ENCODE measurements around the gene PEX5L.
"Not testable (repeated sequence)": the region's sequence is repeated elsewhere in the genome, so short reads cannot be mapped to it uniquely, and the experiment has no call there.

PEX5L gene, protein sequence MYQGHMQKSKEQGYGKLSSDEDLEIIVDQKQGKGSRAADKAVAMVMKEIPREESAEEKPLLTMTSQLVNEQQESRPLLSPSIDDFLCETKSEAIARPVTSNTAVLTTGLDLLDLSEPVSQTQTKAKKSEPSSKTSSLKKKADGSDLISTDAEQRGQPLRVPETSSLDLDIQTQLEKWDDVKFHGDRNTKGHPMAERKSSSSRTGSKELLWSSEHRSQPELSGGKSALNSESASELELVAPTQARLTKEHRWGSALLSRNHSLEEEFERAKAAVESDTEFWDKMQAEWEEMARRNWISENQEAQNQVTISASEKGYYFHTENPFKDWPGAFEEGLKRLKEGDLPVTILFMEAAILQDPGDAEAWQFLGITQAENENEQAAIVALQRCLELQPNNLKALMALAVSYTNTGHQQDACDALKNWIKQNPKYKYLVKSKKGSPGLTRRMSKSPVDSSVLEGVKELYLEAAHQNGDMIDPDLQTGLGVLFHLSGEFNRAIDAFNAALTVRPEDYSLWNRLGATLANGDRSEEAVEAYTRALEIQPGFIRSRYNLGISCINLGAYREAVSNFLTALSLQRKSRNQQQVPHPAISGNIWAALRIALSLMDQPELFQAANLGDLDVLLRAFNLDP

DNA sequence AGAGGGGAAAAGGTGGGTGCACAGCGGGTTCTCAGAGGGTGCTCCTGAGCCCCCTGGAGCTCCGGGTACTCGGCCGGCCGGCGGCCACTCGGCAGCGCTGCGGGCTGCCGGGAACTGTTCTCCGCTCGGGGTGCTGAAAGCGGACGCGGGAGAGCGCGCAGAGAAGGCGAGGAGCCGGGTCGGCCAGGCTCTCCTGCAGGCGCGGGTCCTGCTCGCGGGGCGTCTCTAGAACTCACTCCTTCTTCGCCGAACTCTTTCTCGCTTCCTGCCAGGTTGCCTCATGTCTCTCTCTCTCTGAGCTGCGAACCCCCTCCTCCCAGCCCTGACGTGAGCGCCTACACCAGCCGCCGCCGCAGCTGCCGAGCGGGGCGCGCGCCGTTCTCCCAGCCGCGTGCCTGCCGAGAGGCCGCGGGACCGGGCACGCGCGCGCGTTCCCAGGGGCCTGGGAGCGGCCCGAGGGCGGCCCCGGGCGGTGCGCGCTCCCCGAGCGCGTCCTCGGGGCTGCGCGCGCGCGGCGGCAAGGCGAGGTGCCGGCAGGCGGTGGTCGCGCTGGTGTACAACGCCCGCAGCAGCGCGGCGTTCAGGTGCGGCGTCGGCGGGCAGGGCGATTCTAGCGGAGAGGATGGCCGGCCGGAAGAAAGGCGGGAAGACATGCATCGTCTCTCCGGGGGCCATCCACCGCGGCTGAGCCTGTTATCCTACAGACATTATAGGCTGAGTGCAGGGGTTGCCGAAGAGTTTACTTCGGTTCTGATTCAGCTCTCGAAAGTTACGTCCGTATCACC is at the start of gene PEX5L:
PEX5L (minus strand) TSS at position 267 of the 785 bp plus-strand sequence. CDS start 338 bp downstream, outside the sequence.
- peak; percentile 16 for DNase-seq

DNA sequence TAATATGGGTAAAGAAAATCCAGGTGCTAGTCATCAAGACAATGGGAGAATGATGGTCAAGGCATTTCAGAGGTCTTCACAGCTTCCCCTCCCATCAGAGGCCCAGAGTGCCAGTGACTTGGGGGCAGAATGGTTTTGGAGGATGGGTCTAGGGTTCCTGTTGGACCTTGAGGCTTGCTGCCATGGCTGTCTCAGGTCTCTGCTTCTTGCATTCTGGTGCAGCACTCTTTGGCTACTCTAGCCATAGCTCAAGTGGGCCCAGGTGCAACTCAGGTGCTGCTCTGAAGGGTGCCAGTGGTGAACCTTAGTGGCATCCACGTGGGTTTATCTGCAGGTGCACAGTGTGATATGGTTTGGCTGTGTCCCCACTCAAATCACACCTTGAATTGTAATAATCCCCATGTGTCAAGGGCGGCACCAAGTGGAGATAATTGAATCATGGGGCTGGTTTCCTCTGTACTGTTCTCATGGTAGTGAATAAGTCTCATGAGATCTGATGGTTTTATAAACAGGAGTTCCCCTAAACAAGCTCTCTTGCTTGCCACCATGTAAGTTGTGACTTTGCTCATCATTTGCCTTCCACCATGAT is 48.5 kb upstream of the PEX5L start:
- DNase-seq, result no peak

DNA sequence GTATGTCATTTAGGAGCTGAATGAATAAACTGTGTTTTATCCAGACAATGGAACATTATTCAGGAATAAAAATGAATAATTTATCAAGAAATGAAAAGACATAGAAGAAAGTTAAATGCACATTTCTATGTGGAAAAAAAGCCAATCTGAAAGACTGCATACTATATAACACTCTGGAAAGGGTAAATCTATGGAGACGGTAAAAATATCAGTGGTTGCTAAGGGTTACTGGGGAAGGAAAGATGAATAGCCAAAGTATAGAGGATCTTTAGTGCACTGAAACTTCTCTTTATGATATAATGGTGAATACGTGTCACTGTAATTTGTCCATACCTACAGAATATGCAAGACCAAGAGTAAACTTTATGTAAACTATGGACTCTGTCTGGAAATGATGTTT is 46.0 kb upstream of the PEX5L start:
- DNase-seq, result no peak

DNA sequence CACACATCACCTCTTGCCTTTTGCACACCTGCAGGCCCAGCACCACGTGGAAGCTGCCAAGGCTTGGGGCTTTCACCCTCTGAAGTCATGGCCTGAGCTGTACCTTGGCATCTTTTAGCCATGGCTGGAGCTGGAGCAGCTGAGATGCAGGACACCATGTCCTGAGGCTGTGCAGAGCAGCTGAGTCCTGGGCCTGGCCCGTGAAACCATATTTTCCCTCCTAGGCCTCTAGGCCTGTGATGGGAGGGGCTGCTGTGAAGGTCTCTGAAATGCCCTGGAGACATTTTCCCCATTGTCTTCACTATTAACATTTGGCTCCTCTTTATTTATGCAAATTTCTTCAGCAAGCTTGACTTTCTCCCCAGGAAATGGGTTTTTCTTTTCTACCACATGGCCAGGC is 41.9 kb upstream of the PEX5L start:
- DNase-seq, result no peak

DNA sequence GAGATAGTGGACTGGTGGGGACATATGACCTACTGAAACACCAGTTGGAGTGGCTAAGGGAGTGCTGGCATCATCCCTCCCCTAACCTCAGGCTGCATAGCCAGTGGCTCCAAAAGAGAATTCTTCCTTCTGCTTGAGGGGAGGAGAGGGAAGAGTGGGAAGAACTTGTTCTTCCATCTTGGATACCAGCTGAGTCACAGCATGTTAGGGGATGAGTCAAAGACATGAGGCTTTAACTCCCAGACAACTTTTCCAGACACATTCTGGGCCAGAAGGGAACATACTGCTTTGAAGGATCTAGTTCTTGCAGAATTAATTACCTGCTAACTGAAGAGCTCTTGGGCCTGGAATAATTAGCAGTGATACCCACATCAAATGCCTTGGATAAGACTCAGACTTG is 36.8 kb upstream of the PEX5L start:
- no peak for DNase-seq

DNA sequence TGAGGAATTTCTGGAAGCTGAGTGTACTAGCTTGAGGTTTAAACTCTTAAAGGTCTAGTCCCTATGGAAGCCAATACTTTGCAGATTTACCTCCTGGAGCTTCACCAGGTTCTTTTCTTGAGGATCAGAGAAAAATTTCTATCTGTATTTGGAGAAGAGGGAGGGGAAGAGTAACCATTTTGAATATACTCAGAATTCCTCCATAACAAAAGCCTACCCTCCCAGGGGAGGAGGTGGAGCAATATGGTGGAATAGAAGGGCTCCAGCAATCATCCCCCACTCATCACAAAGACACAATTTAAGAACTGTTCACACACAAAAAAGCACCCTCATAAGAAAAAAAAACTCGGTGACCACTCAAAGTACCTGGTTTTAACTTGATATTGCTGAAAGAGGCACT is 36.0 kb upstream of the PEX5L start:
- DNase-seq, result no peak

DNA sequence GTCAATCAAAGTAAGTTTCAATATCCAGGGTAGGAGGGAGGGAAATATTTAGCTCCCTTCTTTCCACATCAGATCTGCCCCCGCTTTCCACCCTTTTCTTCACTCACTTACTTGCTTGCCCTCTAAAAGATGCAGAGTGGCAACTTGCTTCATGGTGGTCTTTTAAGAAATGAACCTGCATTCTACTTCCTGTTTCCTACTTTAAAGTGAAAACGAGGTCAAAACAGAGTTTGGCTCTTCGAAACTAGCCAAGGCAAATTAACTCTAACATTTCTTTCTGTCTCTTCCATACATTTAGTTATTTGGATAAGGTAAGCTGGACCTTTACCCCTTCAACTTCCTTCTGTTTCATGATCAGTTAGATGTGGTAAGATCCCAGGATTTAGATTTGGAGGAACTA is 34.2 kb upstream of the PEX5L start:
- DNase-seq, result no peak

DNA sequence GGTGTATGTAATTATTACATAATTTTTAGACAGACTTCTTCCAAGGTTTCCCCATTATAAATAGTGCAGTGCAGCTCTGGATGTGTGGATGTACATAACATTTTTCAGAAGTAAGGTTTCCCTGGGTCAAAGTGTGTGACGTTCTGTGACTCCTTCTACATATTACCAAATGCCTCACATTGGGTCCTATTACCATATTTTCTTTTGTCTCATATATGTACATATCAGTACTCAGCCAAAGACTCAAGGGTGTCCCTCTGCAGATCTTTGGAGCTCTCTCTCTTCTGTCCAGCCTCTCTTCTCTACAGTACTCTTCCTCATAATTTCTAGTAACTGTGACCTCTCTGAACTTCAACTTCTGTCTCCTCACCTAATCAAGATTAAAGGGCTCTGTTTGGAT is 31.3 kb upstream of the PEX5L start:
- no peak for DNase-seq

DNA sequence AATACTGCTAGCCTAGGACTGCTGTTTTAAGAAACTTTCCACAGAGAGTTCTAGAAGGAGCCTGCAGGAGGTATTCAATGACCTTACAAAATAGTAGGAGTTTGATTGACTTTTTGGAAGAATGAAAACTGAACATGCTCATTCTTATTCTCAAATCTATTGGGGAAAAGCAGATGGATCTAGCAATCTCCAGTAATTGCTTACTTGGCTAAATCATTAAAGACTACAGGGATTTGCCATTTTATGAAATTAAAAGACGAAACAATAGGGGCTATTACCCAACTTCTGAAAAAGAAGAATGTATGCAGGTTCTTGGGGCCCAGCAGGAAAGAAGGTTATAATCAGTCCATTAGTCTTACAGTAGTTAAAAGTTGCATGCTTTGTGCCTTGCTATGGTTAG is 29.9 kb upstream of the PEX5L start:
- DNase-seq, result no peak

DNA sequence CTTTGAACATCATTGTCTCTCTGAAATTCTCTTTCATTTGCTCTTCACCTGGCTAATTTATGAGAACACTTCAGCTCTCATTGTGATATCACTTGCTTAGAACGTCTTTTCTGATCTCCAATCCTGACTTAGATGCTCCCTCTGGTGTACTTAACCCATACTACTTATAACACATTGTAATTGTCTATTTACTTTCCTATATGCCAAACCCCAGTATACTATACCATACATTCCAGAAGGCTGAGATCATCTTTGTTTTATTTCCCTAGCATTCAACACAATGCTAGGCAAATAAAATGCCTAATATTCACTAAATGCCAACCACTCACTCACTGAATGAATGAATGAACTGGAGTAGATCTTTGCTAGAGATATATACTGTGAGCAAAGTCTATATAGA is 27.0 kb upstream of the PEX5L start:
- DNase-seq, result no peak

DNA sequence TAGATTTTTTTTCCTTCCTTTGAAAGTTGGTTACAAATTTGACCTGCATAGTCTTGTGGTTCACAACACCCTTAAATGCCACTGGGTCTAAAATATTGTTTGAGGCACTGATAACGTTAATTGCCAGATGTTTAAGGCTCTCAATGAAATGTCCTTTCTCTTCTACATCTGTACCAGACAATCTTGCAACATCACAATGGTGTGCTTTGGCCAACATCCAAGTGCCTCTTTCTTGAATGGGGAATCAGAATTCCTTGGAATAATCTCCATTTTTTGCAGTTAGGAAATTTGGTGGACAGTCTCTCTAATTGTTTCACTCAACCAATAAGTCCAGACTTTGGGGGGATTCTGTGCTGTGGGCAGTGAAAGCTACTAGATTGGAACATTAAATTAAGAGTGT is 26.0 kb upstream of the PEX5L start:
- DNase-seq, result no peak

DNA sequence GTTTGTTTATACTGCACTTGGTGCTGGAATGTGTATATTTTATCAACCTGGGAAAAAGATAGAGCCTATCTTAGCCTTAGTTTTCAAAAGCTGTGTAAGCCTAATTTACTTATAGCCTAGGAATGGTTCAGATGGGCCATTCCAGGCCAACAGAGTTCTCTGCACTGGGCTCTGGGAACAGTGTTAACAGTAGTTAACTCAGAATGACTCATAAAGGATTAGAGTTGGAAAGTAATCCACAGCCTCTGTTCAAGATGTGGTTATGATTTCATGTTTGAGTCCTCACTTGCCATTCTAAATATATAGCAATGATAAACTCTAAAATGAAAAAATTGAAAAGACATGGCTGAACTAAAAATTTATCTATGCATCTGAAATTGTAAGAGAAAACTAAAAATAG is 22.6 kb upstream of the PEX5L start:
- DNase-seq, result no peak

DNA sequence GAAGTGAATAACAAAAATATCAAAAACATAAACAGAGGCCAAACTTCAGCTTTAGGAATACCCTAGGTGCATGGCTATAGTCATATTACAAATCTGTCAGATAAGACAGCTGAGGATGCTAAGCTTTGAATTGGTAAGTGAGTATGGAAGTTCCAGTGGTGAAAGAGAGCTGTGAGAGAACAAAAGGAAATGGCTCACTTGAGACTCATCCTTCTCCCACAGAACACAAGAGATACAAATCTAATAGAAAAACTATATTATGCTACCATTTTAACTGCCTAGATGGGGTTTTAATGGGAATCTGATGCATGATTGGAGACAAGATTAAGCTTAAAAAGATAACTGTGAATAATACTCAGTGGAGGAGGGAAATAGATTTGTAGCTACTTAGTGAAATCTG is 21.5 kb upstream of the PEX5L start:
- no peak for DNase-seq

DNA sequence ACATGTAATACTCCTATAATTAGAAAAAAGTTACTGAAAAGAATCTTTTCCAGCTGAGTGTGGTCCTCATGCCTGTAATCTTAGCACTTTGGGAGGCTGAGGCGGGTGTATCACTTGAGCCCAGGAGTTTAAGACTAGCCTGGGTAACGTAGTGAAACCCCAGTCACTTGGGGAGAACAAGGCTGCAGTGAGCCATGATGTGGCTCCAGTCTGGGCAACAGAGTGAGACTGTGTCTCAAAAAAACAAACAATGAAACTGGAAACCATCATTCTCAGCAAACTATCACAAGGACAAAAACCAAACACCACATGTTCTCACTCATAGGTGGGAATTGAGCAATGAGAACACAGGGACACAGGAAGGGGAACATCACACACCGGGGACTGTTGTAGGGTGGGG is 18.9 kb upstream of the PEX5L start:
- not testable (repeated sequence) for DNase-seq

DNA sequence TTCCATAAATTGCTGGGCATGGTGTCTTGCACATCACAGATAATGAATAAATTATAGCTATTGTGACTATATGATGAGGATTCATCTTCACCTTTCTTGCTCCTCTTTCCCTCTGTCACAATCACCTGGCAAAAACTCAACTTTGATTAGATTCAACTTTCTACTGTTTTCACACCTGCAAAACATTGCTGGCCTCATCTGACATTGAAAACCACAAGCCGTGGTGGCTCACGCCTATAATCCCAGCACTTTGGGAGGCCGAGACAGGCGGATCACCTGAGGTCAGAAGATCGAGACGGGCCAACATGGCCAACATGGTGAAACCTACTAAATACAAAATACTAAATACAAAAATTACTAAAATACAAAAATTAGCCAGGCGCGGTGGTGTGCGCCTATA is 12.7 kb upstream of the PEX5L start:
- DNase-seq, result no peak

DNA sequence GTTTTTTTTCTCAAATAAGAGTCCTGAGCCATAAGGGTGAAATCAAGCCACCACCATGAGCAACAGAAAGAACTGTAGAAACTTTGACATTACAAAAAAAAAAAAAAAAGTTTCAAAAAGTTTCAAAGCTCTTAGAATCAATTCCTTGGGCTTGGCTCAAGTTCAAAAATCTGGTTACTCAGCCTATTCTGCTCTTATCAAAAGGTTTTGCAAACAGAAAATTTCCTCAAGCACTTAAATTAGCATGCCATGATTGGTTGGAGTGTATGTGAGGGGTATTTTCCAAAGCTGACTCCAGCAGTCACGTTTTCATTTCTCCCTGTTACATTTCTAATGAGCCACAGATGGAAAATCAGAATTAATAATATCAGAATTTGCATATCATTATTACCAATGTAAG is 12.1 kb upstream of the PEX5L start:
- no peak for DNase-seq

DNA sequence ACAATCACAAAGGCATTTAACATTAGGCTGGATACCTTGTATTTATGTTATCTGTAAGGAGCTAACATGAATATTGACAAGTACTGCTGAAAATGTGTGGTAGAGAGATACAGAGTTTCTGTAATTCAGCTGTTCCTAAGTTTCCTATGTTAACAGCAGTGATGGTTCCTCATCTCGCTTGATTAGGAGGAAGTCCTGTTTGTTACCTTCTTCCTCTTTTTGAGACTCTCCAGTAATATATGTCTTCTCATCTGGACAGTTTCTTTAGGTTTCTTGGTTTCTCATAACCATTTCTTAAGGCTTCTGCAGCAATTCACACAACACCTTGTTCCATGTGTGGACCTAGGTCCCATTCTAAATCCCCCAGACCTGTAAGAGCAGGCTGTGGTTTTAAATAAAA is 11.4 kb upstream of the PEX5L start:
- DNase-seq, result no peak

DNA sequence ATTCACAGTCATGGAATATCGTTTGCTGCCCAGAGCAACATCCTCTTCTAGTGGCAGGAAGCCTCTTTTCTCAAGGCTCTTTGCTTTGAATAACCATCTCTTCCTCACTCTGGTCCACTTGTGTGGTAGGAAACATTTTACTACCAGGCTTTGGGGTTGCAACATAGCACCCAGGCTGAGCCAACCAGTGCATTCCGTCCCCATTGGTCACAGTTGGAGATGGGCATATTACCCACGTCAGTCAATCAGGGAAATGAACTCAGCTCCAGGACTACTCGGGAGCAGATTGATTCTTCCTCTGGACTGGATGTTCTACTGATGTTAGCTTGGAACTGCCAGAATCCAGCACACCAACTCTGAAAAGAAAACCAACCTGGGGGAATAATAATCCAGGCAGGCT is 4.2 kb upstream of the PEX5L start:
- DNase-seq, result no peak

DNA sequence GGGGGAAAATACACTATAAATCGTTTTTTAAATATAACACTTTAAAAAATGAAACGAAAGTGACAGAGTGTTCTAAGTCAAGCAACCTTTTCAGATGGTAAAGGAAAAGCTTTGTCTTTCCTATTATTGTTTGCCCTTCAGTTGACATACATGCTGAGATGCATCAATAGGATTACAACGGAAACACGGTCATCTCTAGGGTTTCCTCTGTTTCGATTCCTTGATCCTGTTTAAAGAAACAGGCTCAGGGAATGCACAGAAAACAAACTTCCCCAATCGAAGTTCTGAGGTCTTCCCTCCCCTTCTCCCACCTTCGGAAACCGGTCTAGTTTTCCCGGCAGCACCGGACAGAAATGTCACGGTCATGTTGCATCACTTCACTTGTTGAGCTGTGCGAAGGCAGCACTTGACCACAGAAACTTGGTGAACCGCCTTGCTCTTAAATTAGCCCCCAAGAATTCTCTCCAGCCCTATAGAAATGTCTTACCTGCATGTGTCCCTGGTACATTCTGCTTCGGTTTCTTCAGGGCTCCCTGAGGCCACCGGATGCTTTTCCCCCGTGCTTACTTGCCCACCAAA is 556 bp downstream of the PEX5L start:
- no peak for DNase-seq

DNA sequence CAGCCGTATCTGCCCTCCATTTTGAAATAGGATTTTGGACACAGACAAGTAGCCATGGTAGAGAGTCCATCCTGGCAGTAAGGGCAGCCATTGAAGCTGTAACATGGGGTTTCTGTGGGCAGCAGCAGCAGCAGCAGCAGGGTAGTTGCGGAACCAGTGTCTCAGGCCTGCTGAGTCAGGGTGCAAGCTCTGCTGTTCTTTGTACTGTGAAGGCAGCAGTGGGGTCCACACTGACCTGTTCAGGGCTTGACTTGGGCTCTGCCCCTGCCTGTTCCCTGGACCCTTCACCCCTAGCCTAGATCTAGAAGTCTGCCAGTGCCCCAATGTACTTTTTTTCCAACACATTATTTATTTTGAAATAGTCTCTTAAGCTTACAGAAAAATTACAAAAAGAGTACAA is 9.7 kb downstream of the PEX5L start:
- no peak for DNase-seq

DNA sequence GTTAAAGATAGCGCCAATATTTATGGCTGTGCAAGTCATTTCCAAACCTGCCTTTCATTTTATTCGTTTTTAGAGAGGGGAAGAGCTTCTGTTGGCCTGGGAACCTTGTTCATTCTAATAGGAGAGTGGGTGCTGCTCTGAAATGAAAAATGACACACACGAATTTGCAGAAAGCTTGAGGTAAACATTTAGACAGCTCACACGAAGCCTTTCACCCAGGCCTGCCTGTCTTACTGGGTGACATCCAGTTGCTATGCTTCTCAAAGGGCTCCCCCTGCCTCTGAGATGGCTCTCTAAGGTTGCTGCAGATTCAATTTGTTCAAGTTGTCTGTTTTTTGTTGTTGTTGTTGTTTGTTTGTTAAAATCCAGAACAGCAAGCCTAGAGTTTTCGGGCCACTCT is 18.2 kb downstream of the PEX5L start:
- DNase-seq, result no peak

DNA sequence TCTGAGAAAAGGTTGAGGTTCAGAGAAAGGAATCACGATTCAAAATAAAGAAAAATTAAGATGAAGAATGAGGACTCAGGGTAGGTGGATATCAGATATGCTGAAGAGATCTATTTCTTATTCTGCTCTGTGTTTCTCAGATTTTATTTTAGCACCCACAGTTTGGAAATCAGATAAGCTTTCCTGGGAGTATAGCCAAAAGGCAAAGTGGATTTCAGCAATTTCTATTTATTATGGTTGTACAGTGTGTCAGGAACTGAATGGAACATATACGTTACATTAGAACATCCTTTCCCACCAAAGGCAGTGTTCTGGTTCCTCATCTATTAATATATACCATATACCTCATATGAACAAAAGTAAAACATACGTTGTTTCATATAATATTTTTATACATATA is 18.9 kb downstream of the PEX5L start:
- DNase-seq, result no peak

DNA sequence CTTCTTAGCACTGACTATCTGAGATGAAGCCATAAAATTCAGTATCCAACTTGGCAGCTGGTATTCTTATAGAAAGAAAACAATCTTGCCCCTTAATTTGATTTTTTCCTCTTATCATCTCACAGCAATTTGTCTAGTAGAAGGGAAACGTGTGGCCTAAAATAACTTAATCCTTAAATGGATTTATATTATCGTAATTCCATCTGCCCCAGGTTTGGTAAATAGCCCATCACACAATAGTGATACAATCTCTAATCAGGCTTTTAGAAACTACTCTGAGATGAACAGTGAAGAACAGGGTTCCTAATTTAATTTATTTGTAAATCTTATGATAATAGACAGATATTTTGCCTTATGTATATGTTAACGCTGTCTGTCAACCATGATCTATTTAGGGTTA is 24.8 kb downstream of the PEX5L start:
- no peak for DNase-seq

All from stimulated activated CD4-positive, alpha-beta T cell treated with anti-CD3 and anti-CD28 coated beads, Interleukin-1b, Interleukin-23, amount 100 ng/mL, for 48 hours (primary cell).